Astrocyte (in vitro differentiated cells and primary cell): ENCODE data around the gene RNF166. TPM values are rescaled to one million over a fixed set of nuclear protein-coding genes. Genes with fewer than 3 reads are reported as not detected.

Experiments
- DNase-seq: peaks from one replicate; pipeline ENCODE4 v3.0.0-alpha.2; 2010; ENCODE audit warnings: low read depth
- FAIRE-seq: peaks from 2 replicates; lab custom pipeline; 2011; peaks lifted over from hg19 to GRCh38; lab: Jason Lieb, UNC
- H2AFZ ChIP-seq: 2 replicates; pipeline ENCODE4 v1.6.0; 2012; ENCODE audit warnings: low read depth, low read length, inconsistent platforms
- H3K27ac ChIP-seq: 2 replicates; pipeline ENCODE4 v1.5.1; 2011; ENCODE audit warnings: low read depth, low read length, inconsistent platforms
- H3K27me3 ChIP-seq: 2 replicates; pipeline ENCODE4 v1.6.0; 2011; ENCODE audit warnings: low read length, inconsistent platforms; ENCODE audit not compliant: insufficient read depth
- H3K36me3 ChIP-seq: 2 replicates; pipeline ENCODE4 v1.5.1; 2011; ENCODE audit warnings: low read length, inconsistent platforms; ENCODE audit not compliant: insufficient read depth
- H3K4me1 ChIP-seq: 2 replicates; pipeline ENCODE4 v1.5.1; 2011; ENCODE audit warnings: low read length, inconsistent platforms; ENCODE audit not compliant: insufficient read depth
- H3K4me2 ChIP-seq: 2 replicates; pipeline ENCODE4 v1.6.0; 2012; ENCODE audit warnings: low read length, inconsistent platforms
- H3K4me3 ChIP-seq: 2 replicates; pipeline ENCODE4 v1.5.1; 2011; ENCODE audit warnings: low read depth, mild to moderate bottlenecking, low read length, inconsistent platforms; ENCODE audit not compliant: insufficient read depth
- H3K79me2 ChIP-seq: 2 replicates; pipeline ENCODE4 v1.6.0; 2012; ENCODE audit warnings: mild to moderate bottlenecking, low read length, inconsistent platforms; ENCODE audit not compliant: insufficient read depth
- H3K9ac ChIP-seq: 2 replicates; pipeline ENCODE4 v1.6.0; 2012; ENCODE audit warnings: mild to moderate bottlenecking, low read length, inconsistent platforms
- H3K9me3 ChIP-seq: 2 replicates; pipeline ENCODE4 v1.5.1; 2012; ENCODE audit warnings: low read depth, mild to moderate bottlenecking, low read length, inconsistent platforms; ENCODE audit not compliant: insufficient read depth
- H4K20me1 ChIP-seq: 2 replicates; pipeline ENCODE4 v1.6.0; 2012; ENCODE audit warnings: low read length, inconsistent platforms; ENCODE audit not compliant: insufficient read depth
- H3K27ac Mint-ChIP-seq: one replicate; pipeline ENCODE4 v1.8.0; 2021; ENCODE audit warnings: mild to moderate bottlenecking, mixed read lengths; ENCODE audit not compliant: unreplicated experiment
- H3K27me3 Mint-ChIP-seq: one replicate; pipeline ENCODE4 v1.8.0; 2021; ENCODE audit warnings: low read depth, mixed read lengths; ENCODE audit not compliant: unreplicated experiment
- H3K36me3 Mint-ChIP-seq: one replicate; pipeline ENCODE4 v1.8.0; 2021; ENCODE audit warnings: low read depth, mixed read lengths; ENCODE audit not compliant: unreplicated experiment
- H3K4me1 Mint-ChIP-seq: one replicate; pipeline ENCODE4 v1.8.0; 2021; ENCODE audit warnings: low read depth, mixed read lengths; ENCODE audit not compliant: unreplicated experiment
- H3K4me3 Mint-ChIP-seq: one replicate; pipeline ENCODE4 v1.8.0; 2021; ENCODE audit warnings: mild to moderate bottlenecking, moderate library complexity, mixed read lengths; ENCODE audit not compliant: unreplicated experiment
- H3K9me3 Mint-ChIP-seq: one replicate; pipeline ENCODE4 v1.8.0; 2021; ENCODE audit warnings: mild to moderate bottlenecking, mixed read lengths; ENCODE audit not compliant: unreplicated experiment
- CTCF ChIP-seq: IDR thresholded peaks from 2 replicates; pipeline ENCODE4 v1.5.1; 2011; ENCODE audit warnings: low read depth, mild to moderate bottlenecking, inconsistent platforms, low read length, moderate library complexity; ENCODE audit not compliant: insufficient read depth
- EZH2 ChIP-seq: IDR thresholded peaks from 2 replicates; pipeline ENCODE4 v1.6.1; 2012; ENCODE audit warnings: mild to moderate bottlenecking, low read length, inconsistent platforms; ENCODE audit not compliant: insufficient read depth
- total RNA-seq: library from RNA; stranded (reverse); gene quantifications from 2 replicates; pipeline ENCODE4 v1.2.1, GENCODE V29; 2021

Gene RNF166
- total RNA-seq, 1 donor from 2014 or later: 15.4 TPM

GRCh38 chr16:88738151-88739084, 32.2 kb upstream of the RNF166 start:
- Histone ChIP-seq H3K4me1 (no peaks in the 10 kb centered on the region), H3K36me3 (peaks cover 2% of the 10 kb centered on the region), H3K4me2 (no peak overlapping the region), H2AFZ (no peak overlapping the region), H3K79me2 (peaks cover 18% of the 10 kb centered on the region), H3K27ac (no peak overlapping the region), H3K9ac (no peak overlapping the region), H3K4me3 (no peak overlapping the region), H3K27me3 (no peaks in the 10 kb centered on the region), H3K9me3 (no peaks in the 10 kb centered on the region), H4K20me1 (peaks cover 78% of the 10 kb centered on the region)
- DNase-seq: no peak
- H3K27ac Mint-ChIP-seq: no peak overlapping the region
- H3K4me1 Mint-ChIP-seq: no peaks in the 10 kb centered on the region
- no peaks in the 10 kb centered on the region for H3K9me3 Mint-ChIP-seq
- no peak overlapping the region for H3K4me3 Mint-ChIP-seq
- FAIRE-seq: no peak
- no peaks in the 10 kb centered on the region for H3K27me3 Mint-ChIP-seq
- no peak for TF ChIP-seq EZH2
- no peak for TF ChIP-seq CTCF
- no peaks in the 10 kb centered on the region for H3K36me3 Mint-ChIP-seq

GRCh38 chr16:88737298-88738150, 31.3 kb upstream of the RNF166 start:
- no peaks in the 10 kb centered on the region for H3K9me3 Mint-ChIP-seq
- peaks cover 9% of the 10 kb centered on the region for H3K79me2 ChIP-seq
- H3K4me1 ChIP-seq: no peaks in the 10 kb centered on the region
- no peaks in the 10 kb centered on the region for H3K27me3 Mint-ChIP-seq
- no peaks in the 10 kb centered on the region for H3K9me3 ChIP-seq
- no peak overlapping the region for H3K4me2 ChIP-seq
- H3K9ac ChIP-seq: no peak overlapping the region
- H2AFZ ChIP-seq: no peak overlapping the region
- TF ChIP-seq EZH2 (no peak), CTCF (peak; percentile 58)
- H3K27ac ChIP-seq: no peak overlapping the region
- H4K20me1 ChIP-seq: peaks cover 76% of the 10 kb centered on the region
- H3K4me3 ChIP-seq: no peak overlapping the region
- FAIRE-seq (no peak), DNase-seq (peak; percentile 32)
- H3K27me3 ChIP-seq: no peaks in the 10 kb centered on the region
- no peaks in the 10 kb centered on the region for H3K4me1 Mint-ChIP-seq
- H3K27ac Mint-ChIP-seq: no peak overlapping the region
- no peak overlapping the region for H3K4me3 Mint-ChIP-seq
- H3K36me3 ChIP-seq: peaks cover 2% of the 10 kb centered on the region
- no peaks in the 10 kb centered on the region for H3K36me3 Mint-ChIP-seq
